COLO668 (cell line): Measurements from ENCODE around the gene BCOR.

Experiments
- DNase-seq: peaks from one replicate; lab custom pipeline; 2025; ENCODE audit not compliant: unreplicated experiment; lab: John Stamatoyannopoulos, UW

The BCOR gene

GRCh38 chrX:40037367-40037766, 60.4 kb downstream of the BCOR start:
- no peak for DNase-seq

- DNase-seq = no peak
These were observed 62.0 kb downstream of the BCOR start for GRCh38 chrX:40035726-40036125.

- no peak for DNase-seq
These were observed 65.8 kb downstream of the BCOR start for GRCh38 chrX:40031911-40032310.

- DNase-seq = no peak
These were observed 67.6 kb downstream of the BCOR start for GRCh38 chrX:40030205-40030604.

GRCh38 chrX:40022421-40022820, 75.3 kb downstream of the BCOR start:
- no peak for DNase-seq

- DNase-seq = no peak
These were observed 76.1 kb downstream of the BCOR start for GRCh38 chrX:40021647-40022046.

- DNase-seq = no peak
These were observed 78.2 kb downstream of the BCOR start for GRCh38 chrX:40019541-40019940.

- no peak for DNase-seq
These were observed 79.7 kb downstream of the BCOR start for GRCh38 chrX:40018041-40018440.

GRCh38 chrX:40016749-40017148, 81.0 kb downstream of the BCOR start:
- DNase-seq = no peak

- no peak for DNase-seq
These were observed 82.1 kb downstream of the BCOR start for GRCh38 chrX:40015693-40016092.

- peak; percentile 89 for DNase-seq
These were observed 84.2 kb downstream of the BCOR start for GRCh38 chrX:40013266-40014195.

- DNase-seq = peak; percentile 85
These were observed 84.9 kb downstream of the BCOR start for GRCh38 chrX:40012868-40013265.

- peak; percentile 71 for DNase-seq
These were observed 85.5 kb downstream of the BCOR start for GRCh38 chrX:40012039-40012867.

- no peak for DNase-seq
These were observed 86.3 kb downstream of the BCOR start for GRCh38 chrX:40011322-40012038.

GRCh38 chrX:40010550-40011321, 87.0 kb downstream of the BCOR start:
- no peak for DNase-seq

- no peak for DNase-seq
These were observed 87.9 kb downstream of the BCOR start for GRCh38 chrX:40009890-40010289.

GRCh38 chrX:40009462-40009851, 88.3 kb downstream of the BCOR start:
- no peak for DNase-seq

GRCh38 chrX:40008791-40009461, 88.8 kb downstream of the BCOR start:
- peak; percentile 76 for DNase-seq

GRCh38 chrX:40007756-40008705, 89.7 kb downstream of the BCOR start:
- peak; percentile 30 for DNase-seq
